ENCODE data around the gene MUCL3.

DNA sequence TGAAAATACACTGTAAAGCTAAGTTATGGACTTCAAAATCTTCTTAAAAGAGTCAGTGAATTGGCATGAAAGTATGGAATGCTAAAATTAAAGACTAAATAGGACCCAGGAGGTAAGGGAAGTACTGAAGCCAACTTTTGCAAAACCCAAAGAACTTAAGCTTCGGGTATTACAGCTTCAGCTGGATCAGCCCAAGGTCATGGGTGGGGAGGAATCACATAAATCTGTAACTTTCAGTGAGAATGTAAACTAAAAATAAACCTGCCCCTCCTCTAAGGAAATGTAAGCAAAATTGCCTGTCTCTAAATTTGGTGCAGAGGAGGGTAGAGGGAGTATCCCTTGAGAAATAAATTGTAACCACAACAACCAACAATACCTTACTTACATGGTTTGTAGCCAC, 38.4 kb downstream of the MUCL3 start:
- TF ChIP-seq ZZZ3 (IDR thresholded peaks at IDR 0.05; ENCODE audit: control insufficient read depth, insufficient read length, low read depth), result no peak
- no peak for TF ChIP-seq FOXK2 (IDR thresholded peaks at IDR 0.05)
- TF ChIP-seq SPI1 (IDR thresholded peaks at IDR 0.05; ENCODE audit: borderline replicate concordance, insufficient read depth, low read depth, low read length), result no peak
- TF ChIP-seq, protein P1, sequence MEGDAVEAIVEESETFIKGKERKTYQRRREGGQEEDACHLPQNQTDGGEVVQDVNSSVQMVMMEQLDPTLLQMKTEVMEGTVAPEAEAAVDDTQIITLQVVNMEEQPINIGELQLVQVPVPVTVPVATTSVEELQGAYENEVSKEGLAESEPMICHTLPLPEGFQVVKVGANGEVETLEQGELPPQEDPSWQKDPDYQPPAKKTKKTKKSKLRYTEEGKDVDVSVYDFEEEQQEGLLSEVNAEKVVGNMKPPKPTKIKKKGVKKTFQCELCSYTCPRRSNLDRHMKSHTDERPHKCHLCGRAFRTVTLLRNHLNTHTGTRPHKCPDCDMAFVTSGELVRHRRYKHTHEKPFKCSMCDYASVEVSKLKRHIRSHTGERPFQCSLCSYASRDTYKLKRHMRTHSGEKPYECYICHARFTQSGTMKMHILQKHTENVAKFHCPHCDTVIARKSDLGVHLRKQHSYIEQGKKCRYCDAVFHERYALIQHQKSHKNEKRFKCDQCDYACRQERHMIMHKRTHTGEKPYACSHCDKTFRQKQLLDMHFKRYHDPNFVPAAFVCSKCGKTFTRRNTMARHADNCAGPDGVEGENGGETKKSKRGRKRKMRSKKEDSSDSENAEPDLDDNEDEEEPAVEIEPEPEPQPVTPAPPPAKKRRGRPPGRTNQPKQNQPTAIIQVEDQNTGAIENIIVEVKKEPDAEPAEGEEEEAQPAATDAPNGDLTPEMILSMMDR (IDR thresholded peaks at IDR 0.05 in 2 of 3, conservative IDR thresholded peaks at IDR 0.05 in 1 of 3; ENCODE audit: control insufficient read depth in 2 of 3, extremely low read depth in 1 of 3, insufficient read depth in 1 of 3, low read depth in 3 of 3, low read length in 3 of 3), result no peak
- TF ChIP-seq REST (IDR thresholded peaks at IDR 0.05; ENCODE audit: low read depth, low read length), result no peak
